ENCODE data around the gene TMEM131L. TPM values are rescaled to one million over a fixed set of nuclear protein-coding genes. Genes with fewer than 3 reads are reported as not detected.
"Not testable (repeated sequence)": the region's sequence is repeated elsewhere in the genome, so short reads cannot be mapped to it uniquely, and the experiment has no call there.

The TMEM131L gene
- polyA plus RNA-seq, 3 donors = 11.2 to 58.3 (median 26.0) TPM

DNA sequence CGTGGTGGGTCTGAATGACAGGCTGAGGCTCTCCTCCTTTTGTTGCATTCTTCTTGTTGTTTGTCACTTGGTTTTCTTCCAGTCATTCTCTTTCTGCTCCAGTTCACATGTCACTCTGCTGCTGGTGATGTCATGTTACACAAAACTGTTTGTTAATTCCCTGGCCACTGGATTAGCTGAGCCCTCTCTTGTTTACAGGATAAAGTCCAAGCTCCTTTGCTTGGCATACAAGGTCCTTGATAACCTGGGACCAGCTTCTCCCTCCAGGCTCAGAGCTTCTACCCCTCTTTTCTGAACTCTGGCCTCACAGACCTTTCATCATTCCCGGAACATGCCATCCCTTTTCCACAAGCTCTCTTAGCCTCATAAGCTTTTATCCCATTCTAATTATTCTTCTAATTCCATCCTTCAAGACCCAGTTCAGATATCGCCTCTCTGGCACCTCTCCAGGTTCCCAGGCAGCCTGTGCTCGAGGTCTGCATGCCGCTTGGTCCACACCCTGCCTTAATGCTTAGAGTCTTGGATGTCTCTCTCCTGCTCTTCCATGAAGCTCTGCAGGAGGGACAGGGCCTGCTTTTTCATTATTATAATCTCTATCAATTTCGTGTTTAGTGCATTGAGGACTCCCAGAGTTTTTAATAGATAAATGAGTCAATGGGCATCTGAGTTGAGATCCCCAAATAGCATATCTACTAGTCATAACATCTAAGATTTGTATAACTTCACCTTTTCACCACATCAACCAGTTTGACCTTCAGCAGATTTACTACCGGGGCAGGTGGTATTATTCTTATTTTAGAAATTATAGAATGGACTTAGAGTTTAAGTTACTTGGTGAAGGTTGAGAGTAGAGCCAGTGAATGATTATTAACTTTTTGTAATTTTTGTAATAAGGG, 98.7 kb downstream of the TMEM131L start:
- Mint-ChIP-seq H3K27ac (peak overlapping the region in 3 of 7 donors; percentile 8 to 19 (median 8)), H3K27me3 (ENCODE audit: low read depth in 3 of 3) (peaks cover 0 to 2% (median 0%) of the 10 kb centered on the region in 3 donors), H3K36me3 (peaks cover 67 to 85% of the 10 kb centered on the region in 2 donors), H3K9me3 (peaks cover 0 to 4% (median 0%) of the 10 kb centered on the region in 7 donors), H3K4me1 (peaks cover 7% of the 10 kb centered on the region), H3K4me3 (no peak overlapping the region)
- no peaks in the 10 kb centered on the region for H3K9me3 ChIP-seq (replicated peaks in 1 of 2; ENCODE audit: control insufficient read depth in 1 of 2, insufficient read depth in 1 of 2, low read length in 2 of 2)
- H3K36me3 ChIP-seq (replicated peaks in 1 of 2; ENCODE audit: control insufficient read depth in 1 of 2, insufficient read depth in 2 of 2, low read length in 2 of 2) = peaks cover 46 to 90% of the 10 kb centered on the region in 2 donors
- no peak overlapping the region for H3K4me3 ChIP-seq (replicated peaks in 1 of 3; ENCODE audit: low read depth in 2 of 3, low read length in 3 of 3)
- no peak overlapping the region for H3K9ac ChIP-seq (ENCODE audit: insufficient read depth, low read length, poor library complexity, severe bottlenecking)
- no peak overlapping the region for H3K27ac ChIP-seq (ENCODE audit: low read depth in 1 of 2, low read length in 2 of 2)
- 97% methylated on average over 5 of the region's 7 CpGs for WGBS (ENCODE audit: insufficient coverage)
- peaks cover 0 to 8% of the 10 kb centered on the region in 2 donors for H3K4me1 ChIP-seq (ENCODE audit: control insufficient read depth in 1 of 2, insufficient read depth in 2 of 2, low read length in 2 of 2)
- H4K20me1 ChIP-seq (ENCODE audit: insufficient read depth, low read length) = peaks cover 95% of the 10 kb centered on the region
- intact Hi-C loops (cut with micrococcal nuclease) = no loop called here
- no peak overlapping the region for H3K4me2 ChIP-seq (replicated peaks; ENCODE audit: extremely low read depth, low read length, poor library complexity, severe bottlenecking)
- no peak overlapping the region for H2AFZ ChIP-seq (ENCODE audit: insufficient read depth, low read depth, low read length, poor library complexity, severe bottlenecking)
- H3K27me3 ChIP-seq (ENCODE audit: control insufficient read depth in 2 of 2, insufficient read depth in 2 of 2, low read length in 2 of 2) = no peaks in the 10 kb centered on the region
- TF ChIP-seq, protein P1, sequence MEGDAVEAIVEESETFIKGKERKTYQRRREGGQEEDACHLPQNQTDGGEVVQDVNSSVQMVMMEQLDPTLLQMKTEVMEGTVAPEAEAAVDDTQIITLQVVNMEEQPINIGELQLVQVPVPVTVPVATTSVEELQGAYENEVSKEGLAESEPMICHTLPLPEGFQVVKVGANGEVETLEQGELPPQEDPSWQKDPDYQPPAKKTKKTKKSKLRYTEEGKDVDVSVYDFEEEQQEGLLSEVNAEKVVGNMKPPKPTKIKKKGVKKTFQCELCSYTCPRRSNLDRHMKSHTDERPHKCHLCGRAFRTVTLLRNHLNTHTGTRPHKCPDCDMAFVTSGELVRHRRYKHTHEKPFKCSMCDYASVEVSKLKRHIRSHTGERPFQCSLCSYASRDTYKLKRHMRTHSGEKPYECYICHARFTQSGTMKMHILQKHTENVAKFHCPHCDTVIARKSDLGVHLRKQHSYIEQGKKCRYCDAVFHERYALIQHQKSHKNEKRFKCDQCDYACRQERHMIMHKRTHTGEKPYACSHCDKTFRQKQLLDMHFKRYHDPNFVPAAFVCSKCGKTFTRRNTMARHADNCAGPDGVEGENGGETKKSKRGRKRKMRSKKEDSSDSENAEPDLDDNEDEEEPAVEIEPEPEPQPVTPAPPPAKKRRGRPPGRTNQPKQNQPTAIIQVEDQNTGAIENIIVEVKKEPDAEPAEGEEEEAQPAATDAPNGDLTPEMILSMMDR (IDR thresholded peaks at IDR 0.05) = no peak
- H3K79me2 ChIP-seq (ENCODE audit: insufficient read depth, low read length) = no peaks in the 10 kb centered on the region
- DNase-seq = no peak

DNA sequence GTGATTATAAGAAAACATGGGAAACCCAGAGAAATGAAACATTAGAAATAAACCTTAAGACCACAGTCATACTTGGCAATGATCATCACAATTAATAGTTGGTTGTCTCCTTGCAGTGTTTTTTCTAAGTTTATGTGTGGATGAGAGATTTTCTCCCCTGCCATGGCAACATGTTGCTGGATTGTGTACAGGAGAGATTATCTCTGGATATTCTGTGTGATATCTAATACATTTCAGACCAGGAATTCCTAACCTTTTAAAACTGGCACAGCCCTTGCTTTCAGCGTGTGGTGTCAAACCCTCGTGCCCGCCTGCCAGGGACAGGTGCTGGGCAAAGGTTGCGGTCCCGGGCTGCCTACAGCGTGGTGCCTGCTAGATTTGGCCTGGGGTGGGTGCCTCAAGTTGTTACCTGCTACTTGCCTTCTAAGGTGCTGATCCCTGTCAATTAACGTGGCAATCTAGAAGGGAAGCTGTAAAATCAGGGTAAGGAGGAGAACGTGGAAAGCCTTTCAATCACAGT, 100.5 kb downstream of the TMEM131L start:
- no peaks in the 10 kb centered on the region for H3K4me1 ChIP-seq (ENCODE audit: control insufficient read depth in 1 of 2, insufficient read depth in 2 of 2, low read length in 2 of 2)
- intact Hi-C loops (cut with micrococcal nuclease) = no loop called here
- H4K20me1 ChIP-seq (ENCODE audit: insufficient read depth, low read length) = peaks cover 95% of the 10 kb centered on the region
- Mint-ChIP-seq H3K4me3 (no peak overlapping the region), H3K4me1 (peaks cover 3% of the 10 kb centered on the region), H3K9me3 (peaks cover 0 to 4% (median 0%) of the 10 kb centered on the region in 7 donors), H3K27me3 (ENCODE audit: low read depth in 3 of 3) (peaks cover 0 to 2% (median 0%) of the 10 kb centered on the region in 3 donors), H3K27ac (peak overlapping the region in 2 of 7 donors; percentile 23 to 61), H3K36me3 (peaks cover 66 to 76% of the 10 kb centered on the region in 2 donors)
- no peak overlapping the region for H2AFZ ChIP-seq (ENCODE audit: insufficient read depth, low read depth, low read length, poor library complexity, severe bottlenecking)
- no peak for DNase-seq
- no peak overlapping the region for H3K27ac ChIP-seq (ENCODE audit: low read depth in 1 of 2, low read length in 2 of 2)
- H3K27me3 ChIP-seq (ENCODE audit: control insufficient read depth in 2 of 2, insufficient read depth in 2 of 2, low read length in 2 of 2) = no peaks in the 10 kb centered on the region
- H3K9me3 ChIP-seq (replicated peaks in 1 of 2; ENCODE audit: control insufficient read depth in 1 of 2, insufficient read depth in 1 of 2, low read length in 2 of 2) = no peaks in the 10 kb centered on the region
- no peak overlapping the region for H3K4me2 ChIP-seq (replicated peaks; ENCODE audit: extremely low read depth, low read length, poor library complexity, severe bottlenecking)
- H3K9ac ChIP-seq (ENCODE audit: insufficient read depth, low read length, poor library complexity, severe bottlenecking) = no peak overlapping the region
- peaks cover 13% of the 10 kb centered on the region for H3K79me2 ChIP-seq (ENCODE audit: insufficient read depth, low read length)
- 100% methylated on average over 6 of the region's 8 CpGs for WGBS (ENCODE audit: insufficient coverage)
- no peak overlapping the region for H3K4me3 ChIP-seq (replicated peaks in 1 of 3; ENCODE audit: low read depth in 2 of 3, low read length in 3 of 3)
- TF ChIP-seq, protein P1 (IDR thresholded peaks at IDR 0.05) = no peak
- H3K36me3 ChIP-seq (replicated peaks in 1 of 2; ENCODE audit: control insufficient read depth in 1 of 2, insufficient read depth in 2 of 2, low read length in 2 of 2) = peaks cover 49 to 89% of the 10 kb centered on the region in 2 donors

DNA sequence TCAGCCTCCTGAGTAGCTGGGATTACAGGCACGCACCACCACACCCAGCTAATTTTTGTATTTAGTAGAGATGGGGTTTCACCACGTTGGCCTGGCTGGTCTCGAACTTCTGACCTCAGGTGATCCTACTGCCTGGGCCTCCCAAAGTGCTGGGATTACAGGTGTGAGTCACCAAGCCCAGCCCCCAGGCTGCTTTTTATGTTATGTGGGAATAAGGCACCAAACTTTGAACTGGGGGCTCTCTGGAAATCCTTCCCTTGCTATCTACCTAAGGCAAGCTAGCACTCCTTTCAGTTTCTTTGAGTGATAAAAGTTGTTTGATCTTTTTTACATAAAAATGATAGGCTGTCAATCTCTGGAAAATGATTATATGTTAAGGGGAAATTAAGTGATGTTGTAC, 101.5 kb downstream of the TMEM131L start:
- H3K4me2 ChIP-seq (replicated peaks; ENCODE audit: extremely low read depth, low read length, poor library complexity, severe bottlenecking); H3K27me3 ChIP-seq (ENCODE audit: control insufficient read depth in 2 of 2, insufficient read depth in 2 of 2, low read length in 2 of 2); H3K9ac ChIP-seq (ENCODE audit: insufficient read depth, low read length, poor library complexity, severe bottlenecking); DNase-seq; H3K4me3 ChIP-seq (replicated peaks in 1 of 3; ENCODE audit: low read depth in 2 of 3, low read length in 3 of 3); intact Hi-C loops (cut with micrococcal nuclease); H3K27ac ChIP-seq (ENCODE audit: low read depth in 1 of 2, low read length in 2 of 2); H3K4me1 ChIP-seq (ENCODE audit: control insufficient read depth in 1 of 2, insufficient read depth in 2 of 2, low read length in 2 of 2); H3K4me3 Mint-ChIP-seq; H3K27me3 Mint-ChIP-seq (ENCODE audit: low read depth in 3 of 3); H2AFZ ChIP-seq (ENCODE audit: insufficient read depth, low read depth, low read length, poor library complexity, severe bottlenecking); H3K9me3 ChIP-seq (replicated peaks in 1 of 2; ENCODE audit: control insufficient read depth in 1 of 2, insufficient read depth in 1 of 2, low read length in 2 of 2); H3K4me1 Mint-ChIP-seq; H3K9me3 Mint-ChIP-seq: not testable (repeated sequence)
- Histone ChIP-seq H3K36me3 (replicated peaks in 1 of 2; ENCODE audit: control insufficient read depth in 1 of 2, insufficient read depth in 2 of 2, low read length in 2 of 2) (peaks cover 53 to 94% of the 10 kb centered on the region in 2 donors), H3K79me2 (ENCODE audit: insufficient read depth, low read length) (peaks cover 16% of the 10 kb centered on the region), H4K20me1 (ENCODE audit: insufficient read depth, low read length) (peaks cover 98% of the 10 kb centered on the region)
- no CpG with 5 or more reads among the region's 3 CpGs for WGBS (ENCODE audit: insufficient coverage)
- Mint-ChIP-seq H3K36me3 (peaks cover 68 to 78% of the 10 kb centered on the region in 2 donors), H3K27ac (peak overlapping the region in 1 of 7 donors; percentile 58)

All from CD14-positive monocyte (primary cell).